ENCODE results near the gene KCNIP4.

GRCh38 chr4:21869978-21870745 is 78.4 kb downstream of the KCNIP4 start:
- TF ChIP-seq CTCF (IDR thresholded peaks at IDR 0.05) (no peak), POLR2AphosphoS5 (IDR thresholded peaks at IDR 0.05) (no peak)

Data from esophagus muscularis mucosa (tissue), 3 donors.